Measurements from ENCODE around the gene BABAM2. TPM values are rescaled to one million over a fixed set of nuclear protein-coding genes. Genes with fewer than 3 reads are reported as not detected.

The BABAM2 gene
- total RNA-seq, 4 donors from 2014 or later = 57.2 to 72.2 (median 67.5) TPM

- no peaks in the 10 kb centered on the region for H3K27me3 ChIP-seq
- H3K36me3 ChIP-seq = no peaks in the 10 kb centered on the region
- in situ Hi-C loops (cut with MboI; ENCODE audit: low sequenced_read_pairs in 4 of 4) (no loop called here), intact Hi-C loops (cut with DNase I; ENCODE audit: low total_unique reads) (no loop called here)
- no peak overlapping the region for H3K4me3 ChIP-seq
- no peaks in the 10 kb centered on the region for H3K9me3 ChIP-seq
- ATAC-seq = no peak
- H3K27ac ChIP-seq = no peak overlapping the region
- H3K4me1 ChIP-seq = peaks cover 2 to 8% of the 10 kb centered on the region in 2 donors
- TF ChIP-seq POLR2A (IDR thresholded peaks at IDR 0.05) (no peak), CTCF (IDR thresholded peaks at IDR 0.05 in 4 of 5, conservative IDR thresholded peaks at IDR 0.05 in 1 of 5) (no peak)
- DNase-seq = no peak
Measured at GRCh38 chr2:28142386-28142785, 251.9 kb downstream of the BABAM2 start.

GRCh38 chr2:28148000-28148399, 257.5 kb downstream of the BABAM2 start:
- in situ Hi-C loops (cut with MboI; ENCODE audit: low sequenced_read_pairs in 4 of 4) (no loop called here), intact Hi-C loops (cut with DNase I; ENCODE audit: low total_unique reads) (no loop called here)
- peak; percentile 58 to 64 for ATAC-seq
- Histone ChIP-seq H3K4me3 (no peak overlapping the region), H3K4me1 (peaks cover 30 to 44% of the 10 kb centered on the region in 2 donors), H3K27ac (peak overlapping the region; percentile 41 to 80 (median 58)), H3K27me3 (no peaks in the 10 kb centered on the region), H3K9me3 (no peaks in the 10 kb centered on the region), H3K36me3 (no peaks in the 10 kb centered on the region)
- TF ChIP-seq CTCF (IDR thresholded peaks at IDR 0.05 in 4 of 5, conservative IDR thresholded peaks at IDR 0.05 in 1 of 5) (no peak), POLR2A (IDR thresholded peaks at IDR 0.05) (no peak)
- no peak for DNase-seq

GRCh38 chr2:28148566-28148965, 258.0 kb downstream of the BABAM2 start:
- no peaks in the 10 kb centered on the region for H3K9me3 ChIP-seq
- H3K4me3 ChIP-seq = no peak overlapping the region
- H3K27me3 ChIP-seq = no peaks in the 10 kb centered on the region
- DNase-seq (peak; percentile 58 to 66), ATAC-seq (peak; percentile 81 to 91)
- H3K27ac ChIP-seq = peak overlapping the region; percentile 41 to 80 (median 58)
- intact Hi-C loops (cut with DNase I; ENCODE audit: low total_unique reads) (no loop called here), in situ Hi-C loops (cut with MboI; ENCODE audit: low sequenced_read_pairs in 4 of 4) (no loop called here)
- peaks cover 35 to 50% of the 10 kb centered on the region in 2 donors for H3K4me1 ChIP-seq
- TF ChIP-seq POLR2A (IDR thresholded peaks at IDR 0.05) (no peak), CTCF (IDR thresholded peaks at IDR 0.05 in 4 of 5, conservative IDR thresholded peaks at IDR 0.05 in 1 of 5) (no peak)
- no peaks in the 10 kb centered on the region for H3K36me3 ChIP-seq

- no peaks in the 10 kb centered on the region for H3K36me3 ChIP-seq
- intact Hi-C loops (cut with DNase I; ENCODE audit: low total_unique reads) = no loop called here
- TF ChIP-seq POLR2A (IDR thresholded peaks at IDR 0.05) (no peak), CTCF (IDR thresholded peaks at IDR 0.05 in 4 of 5, conservative IDR thresholded peaks at IDR 0.05 in 1 of 5) (no peak)
- ATAC-seq = no peak
- no peaks in the 10 kb centered on the region for H3K27me3 ChIP-seq
- no peak for DNase-seq
- peaks cover 38 to 57% of the 10 kb centered on the region in 2 donors for H3K4me1 ChIP-seq
- in situ Hi-C loops (cut with MboI; ENCODE audit: low sequenced_read_pairs in 4 of 4) = no loop called here
- peak overlapping the region in 1 of 4 donors; percentile 12 for H3K27ac ChIP-seq
- H3K9me3 ChIP-seq = peaks cover 0 to under 1% (median 0%) of the 10 kb centered on the region in 3 donors
- no peak overlapping the region for H3K4me3 ChIP-seq
Measured at GRCh38 chr2:28150236-28150915, 259.8 kb downstream of the BABAM2 start.

Measured in gastrocnemius medialis (tissue), 4 donors.